DND-41 (cell line): Measurements from ENCODE around the gene MUC5B.

Source experiments
- ATAC-seq: fragments of 200-7000 bp; cut with Tn5 transposase; 3 replicates; pipeline ENCODE4 v1.9.1; 2021; ENCODE audit warnings: low read depth; ENCODE audit not compliant: insufficient read depth
- DNase-seq: peaks from one replicate; pipeline ENCODE4 v3.0.0-alpha.2; 2020
- H2AFZ ChIP-seq: 2 replicates; pipeline ENCODE4 v1.6.0; 2012; ENCODE audit warnings: low read depth, low read length
- H3K27ac ChIP-seq: 2 replicates; pipeline ENCODE4 v1.5.1; 2012; ENCODE audit warnings: low read length, inconsistent platforms
- H3K27me3 ChIP-seq: fragments of 200-600 bp; sonication (generic); 2 replicates; pipeline ENCODE4 v1.6.0; 2012; ENCODE audit warnings: low read length, mild to moderate bottlenecking, inconsistent platforms; ENCODE audit not compliant: insufficient read depth, poor library complexity
- H3K36me3 ChIP-seq: 2 replicates; pipeline ENCODE4 v1.5.1; 2012; ENCODE audit warnings: low read length, inconsistent platforms; ENCODE audit not compliant: insufficient read depth
- H3K4me1 ChIP-seq: 2 replicates; pipeline ENCODE4 v1.5.1; 2012; ENCODE audit warnings: mild to moderate bottlenecking, low read length; ENCODE audit not compliant: insufficient read depth
- H3K4me2 ChIP-seq: 2 replicates; pipeline ENCODE4 v1.6.0; 2012; ENCODE audit warnings: mild to moderate bottlenecking, moderate library complexity, low read length, inconsistent platforms; ENCODE audit not compliant: insufficient read depth
- H3K4me3 ChIP-seq, 2 experiments: fragments of 200-600 bp in 1 of 2; shearing (Covaris generic) in 1 of 2; 2 replicates each; pipeline ENCODE4 v1.5.1; 2012 to 2016; ENCODE audit warnings: inconsistent platforms in 2 of 2, low read length in 2 of 2, mild to moderate bottlenecking in 2 of 2, low read depth in 1 of 2, moderate library complexity in 1 of 2
- H3K79me2 ChIP-seq: 2 replicates; pipeline ENCODE4 v1.6.0; 2012; ENCODE audit warnings: low read length, inconsistent platforms; ENCODE audit not compliant: insufficient read depth
- H3K9ac ChIP-seq: 2 replicates; pipeline ENCODE4 v1.6.0; 2012; ENCODE audit warnings: low read depth, mild to moderate bottlenecking, inconsistent platforms, low read length, moderate library complexity
- H3K9me3 ChIP-seq: 2 replicates; pipeline ENCODE4 v1.5.1; 2012; ENCODE audit warnings: low read length, moderate library complexity, mild to moderate bottlenecking, inconsistent platforms; ENCODE audit not compliant: insufficient read depth, severe bottlenecking
- H4K20me1 ChIP-seq: 2 replicates; pipeline ENCODE4 v1.6.0; 2012; ENCODE audit warnings: low read length; ENCODE audit not compliant: insufficient read depth
- EZH2 ChIP-seq: IDR thresholded peaks from 3 replicates; pipeline ENCODE4 v1.6.1; 2012; ENCODE audit warnings: borderline replicate concordance, low read depth, mild to moderate bottlenecking, moderate library complexity, low read length, inconsistent platforms; ENCODE audit not compliant: severe bottlenecking
- TF ChIP-seq, protein P1 (sequence below): IDR thresholded peaks from 2 replicates; pipeline ENCODE4 v1.5.1; 2012; ENCODE audit warnings: borderline replicate concordance, low read length, moderate library complexity, mild to moderate bottlenecking; ENCODE audit not compliant: poor library complexity, severe bottlenecking; ENCODE audit errors: extremely low read depth

MUC5B gene

DNA sequence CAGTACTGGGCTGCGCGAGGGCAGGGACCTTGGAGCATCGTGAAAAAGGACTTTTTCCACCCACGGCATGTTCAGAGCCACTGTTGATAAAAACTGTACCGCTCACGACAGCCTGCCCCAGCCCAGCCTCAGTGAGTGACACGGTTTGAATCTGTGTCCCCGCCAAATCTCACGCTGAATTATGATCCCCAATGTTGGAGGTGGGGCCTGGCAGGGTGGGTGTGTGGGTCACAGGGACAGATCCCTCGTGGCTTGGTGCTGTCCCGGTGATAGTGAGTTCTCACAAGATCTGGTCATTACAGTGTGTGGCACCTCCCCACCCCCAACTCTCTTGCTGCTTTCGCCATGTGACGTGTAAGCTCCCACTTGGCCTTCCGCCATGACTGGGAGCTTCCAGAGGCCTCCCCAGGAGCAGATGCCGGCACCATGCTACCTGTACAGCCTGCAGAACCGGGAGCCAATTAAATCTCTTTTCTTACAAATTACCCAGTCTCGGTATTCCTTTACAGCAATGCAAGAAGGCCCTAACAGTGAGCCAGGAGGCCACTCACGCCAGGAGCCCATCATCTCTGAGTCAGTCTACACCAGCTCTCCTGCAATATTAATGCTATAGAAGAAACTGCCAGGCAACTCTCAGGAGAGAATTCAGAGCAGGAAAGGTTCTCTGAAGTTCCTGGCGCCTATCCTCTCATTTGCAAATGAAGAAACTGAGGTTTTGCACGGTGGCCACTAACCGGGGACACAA lies 85.3 kb downstream of the MUC5B start:
- H3K4me1 ChIP-seq: peaks cover 45% of the 10 kb centered on the region
- peak overlapping the region; percentile 99 for H3K9ac ChIP-seq

DNA sequence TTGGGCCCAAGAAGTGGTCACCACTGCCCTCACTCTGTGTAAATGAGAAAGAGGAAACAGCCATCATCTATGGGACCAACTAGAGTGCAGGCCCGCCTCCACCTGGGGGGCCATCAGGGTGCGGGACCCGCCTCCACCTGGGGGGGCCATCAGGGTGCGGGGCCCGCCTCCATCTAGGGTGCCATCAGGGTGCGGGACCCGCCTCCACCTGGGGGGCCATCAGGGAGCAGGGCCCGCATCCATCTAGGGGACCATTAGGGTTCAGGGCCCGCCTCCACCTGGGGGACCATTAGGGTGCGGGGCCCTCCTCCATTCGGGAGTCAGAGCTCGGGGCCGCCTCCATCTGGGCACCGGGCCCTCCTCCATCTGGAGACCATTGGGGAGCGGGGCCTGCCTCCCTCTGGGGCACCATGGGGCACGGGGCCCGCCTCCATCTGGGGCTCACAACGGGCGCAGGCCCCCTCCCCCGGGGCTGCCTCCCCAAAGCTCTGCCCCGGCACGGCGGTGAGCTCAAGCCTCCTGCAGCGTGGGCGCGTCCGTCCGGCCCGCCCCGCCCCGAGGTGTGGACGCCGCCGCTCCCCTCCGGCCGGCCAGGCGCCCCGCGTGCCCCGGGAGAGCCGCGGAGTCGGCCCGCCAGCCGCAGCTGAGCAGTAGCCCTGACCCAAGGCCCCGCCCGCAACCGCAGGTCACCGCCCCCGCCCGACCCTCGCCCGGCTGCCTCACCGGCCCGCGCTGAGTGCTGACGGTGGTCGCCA lies 86.1 kb downstream of the MUC5B start:
- DNase-seq: no peak
- Histone ChIP-seq H3K4me2 (peak overlapping the region; percentile 86), H4K20me1 (peaks cover 37% of the 10 kb centered on the region), H3K4me1 (peaks cover 45% of the 10 kb centered on the region), H2AFZ (peak overlapping the region; percentile 86), H3K9ac (peak overlapping the region; percentile 99), H3K79me2 (peaks cover 61% of the 10 kb centered on the region), H3K4me3 (peak overlapping the region; percentile 49 to 97; a peak in 3 of 4 replicates), H3K36me3 (peaks cover 20% of the 10 kb centered on the region), H3K27ac (peak overlapping the region; percentile 71), H3K27me3 (no peaks in the 10 kb centered on the region), H3K9me3 (peaks cover 8% of the 10 kb centered on the region)
- TF ChIP-seq, protein P1, sequence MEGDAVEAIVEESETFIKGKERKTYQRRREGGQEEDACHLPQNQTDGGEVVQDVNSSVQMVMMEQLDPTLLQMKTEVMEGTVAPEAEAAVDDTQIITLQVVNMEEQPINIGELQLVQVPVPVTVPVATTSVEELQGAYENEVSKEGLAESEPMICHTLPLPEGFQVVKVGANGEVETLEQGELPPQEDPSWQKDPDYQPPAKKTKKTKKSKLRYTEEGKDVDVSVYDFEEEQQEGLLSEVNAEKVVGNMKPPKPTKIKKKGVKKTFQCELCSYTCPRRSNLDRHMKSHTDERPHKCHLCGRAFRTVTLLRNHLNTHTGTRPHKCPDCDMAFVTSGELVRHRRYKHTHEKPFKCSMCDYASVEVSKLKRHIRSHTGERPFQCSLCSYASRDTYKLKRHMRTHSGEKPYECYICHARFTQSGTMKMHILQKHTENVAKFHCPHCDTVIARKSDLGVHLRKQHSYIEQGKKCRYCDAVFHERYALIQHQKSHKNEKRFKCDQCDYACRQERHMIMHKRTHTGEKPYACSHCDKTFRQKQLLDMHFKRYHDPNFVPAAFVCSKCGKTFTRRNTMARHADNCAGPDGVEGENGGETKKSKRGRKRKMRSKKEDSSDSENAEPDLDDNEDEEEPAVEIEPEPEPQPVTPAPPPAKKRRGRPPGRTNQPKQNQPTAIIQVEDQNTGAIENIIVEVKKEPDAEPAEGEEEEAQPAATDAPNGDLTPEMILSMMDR: no peak
- no peak for TF ChIP-seq EZH2
- no peak for ATAC-seq

More for the DNA sequence above, 85.3 kb downstream of the MUC5B start:
- H3K27me3 ChIP-seq: no peaks in the 10 kb centered on the region
- H3K36me3 ChIP-seq: peaks cover 23% of the 10 kb centered on the region
- H2AFZ ChIP-seq: no peak overlapping the region
- no peak for DNase-seq
- H3K4me2 ChIP-seq: peak overlapping the region; percentile 86
- H3K9me3 ChIP-seq: peaks cover 8% of the 10 kb centered on the region
- TF ChIP-seq, protein P1: no peak
- TF ChIP-seq EZH2: no peak
- H4K20me1 ChIP-seq: peaks cover 41% of the 10 kb centered on the region
- no peak for ATAC-seq
- H3K4me3 ChIP-seq: peak overlapping the region; percentile 49 to 97; a peak in 3 of 4 replicates
- peak overlapping the region; percentile 71 for H3K27ac ChIP-seq
- peaks cover 68% of the 10 kb centered on the region for H3K79me2 ChIP-seq

DNA sequence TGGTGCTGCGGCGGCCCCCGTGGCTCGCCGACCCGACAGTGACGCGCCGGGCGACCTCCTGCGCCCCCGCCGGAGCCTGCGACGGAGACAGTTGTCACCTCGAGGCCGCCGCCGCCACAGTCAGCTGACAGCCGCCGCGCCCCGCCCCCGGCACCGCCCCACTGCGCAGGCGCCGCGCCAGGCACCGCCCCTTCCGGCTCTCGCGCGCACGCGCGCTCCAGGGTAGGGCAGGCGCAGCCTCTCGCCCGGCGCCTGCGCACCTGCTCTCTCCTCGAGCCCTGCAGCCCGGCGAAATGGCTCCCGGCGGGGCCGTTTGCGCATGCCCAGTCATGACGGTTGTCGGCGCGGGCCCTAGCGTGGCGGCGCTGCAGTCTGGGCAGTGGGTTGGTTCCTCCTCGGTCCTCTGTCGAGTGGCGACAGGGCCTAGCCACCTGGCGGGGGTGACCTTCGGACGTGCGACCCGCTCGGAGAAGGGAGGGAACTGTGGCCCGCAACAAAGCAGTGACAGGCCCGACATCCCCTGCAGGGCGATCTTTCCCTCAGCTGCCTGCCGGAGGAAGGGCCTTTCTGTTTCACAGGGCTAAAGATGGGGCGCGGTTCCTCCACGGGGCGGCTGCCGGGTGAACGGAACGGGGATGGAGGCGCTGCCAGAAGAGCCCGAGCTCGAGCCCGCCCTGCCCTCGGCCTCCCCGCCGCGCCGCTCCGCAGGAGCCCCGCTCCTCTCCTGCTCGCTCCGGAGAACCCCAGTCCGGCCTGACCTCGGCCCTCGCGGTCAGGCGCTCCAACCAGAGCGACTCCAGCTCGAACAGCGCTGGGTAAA lies 86.8 kb downstream of the MUC5B start, which contains the start of gene TOLLIP:
TOLLIP (minus strand) TSS at position 135 of the 820 bp plus-strand sequence; CDS start at position 1, 134 bp downstream.
- Histone ChIP-seq H3K4me2 (peak within 1 kb of the TSS; percentile 86), H2AFZ (peak within 1 kb of the TSS; percentile 100), H3K9ac (peak within 1 kb of the TSS; percentile 99), H3K27me3 (no peaks in the 10 kb centered on the region), H3K4me3 (peak within 1 kb of the TSS; percentile 49 to 97; a peak in 3 of 4 replicates), H3K4me1 (peaks cover 45% of the 10 kb centered on the region), H4K20me1 (peaks cover 37% of the 10 kb centered on the region), H3K36me3 (peaks cover 20% of the 10 kb centered on the region), H3K27ac (peak within 1 kb of the TSS; percentile 100), H3K9me3 (peaks cover 8% of the 10 kb centered on the region), H3K79me2 (peaks cover 53% of the 10 kb centered on the region)
- ATAC-seq (peak; percentile 90), DNase-seq (peak; percentile 96)
- TF ChIP-seq, protein P1: peak; percentile 34
- TF ChIP-seq EZH2: no peak
